Fibroblast of skin of scalp (primary cell): ENCODE results near the gene NEUROD4.
A peak's percentile ranks its signal among the peaks of the same experiment; 100 is the strongest.

Source experiments
- DNase-seq: peaks from one replicate; pipeline ENCODE4 v3.0.0-alpha.2; 2013

Gene NEUROD4

GRCh38 chr12:55058776-55059175, 39.0 kb downstream of the NEUROD4 start:
- no peak for DNase-seq

- no peak for DNase-seq
Measured at GRCh38 chr12:55060470-55060869, 40.7 kb downstream of the NEUROD4 start.

GRCh38 chr12:55061024-55061423, 41.2 kb downstream of the NEUROD4 start:
- no peak for DNase-seq

- no peak for DNase-seq
Measured at GRCh38 chr12:55063291-55063690, 43.5 kb downstream of the NEUROD4 start.

GRCh38 chr12:55065535-55065934, 45.8 kb downstream of the NEUROD4 start:
- no peak for DNase-seq

- DNase-seq, result no peak
Measured at GRCh38 chr12:55067701-55068100, 47.9 kb downstream of the NEUROD4 start.

GRCh38 chr12:55068416-55069010, 48.7 kb downstream of the NEUROD4 start:
- DNase-seq, result peak; percentile 56

GRCh38 chr12:55072083-55072482, 52.3 kb downstream of the NEUROD4 start:
- peak; percentile 12 for DNase-seq

GRCh38 chr12:55073043-55074022, 53.6 kb downstream of the NEUROD4 start:
- DNase-seq, result peak; percentile 66

- DNase-seq, result no peak
Measured at GRCh38 chr12:55074806-55075205, 55.0 kb downstream of the NEUROD4 start.
